Mammary epithelial cell (primary cell): ENCODE results near the gene TMC5.

Experiments used
- CTCF ChIP-seq, 2 donors: IDR thresholded peaks in 1 of 2; conservative IDR thresholded peaks in 1 of 2; 2 replicates each; pipeline ENCODE4 v1.5.1; 2011 to 2012; ENCODE audit warnings: inconsistent platforms in 2 of 2, low read length in 2 of 2, mild to moderate bottlenecking in 2 of 2, control low read depth in 1 of 2, low read depth in 1 of 2; ENCODE audit not compliant: insufficient read depth in 1 of 2; ENCODE audit errors: extremely low read depth in 1 of 2
- EZH2 ChIP-seq: IDR thresholded peaks from 2 replicates; pipeline ENCODE4 v1.6.1; 2012; ENCODE audit warnings: low read length, inconsistent platforms, borderline replicate concordance

- TF ChIP-seq CTCF (conservative IDR thresholded peaks at IDR 0.05 in 1 of 2, IDR thresholded peaks at IDR 0.05 in 1 of 2; ENCODE audit: extremely low read depth in 1 of 2, insufficient read depth in 1 of 2, low read depth in 1 of 2, low read length in 2 of 2) (no peak), EZH2 (no peak)
Measured at GRCh38 chr16:19518388-19518787, 100.7 kb downstream of the TMC5 start.
